ENCODE measurements around the gene TMEM80.
A peak's percentile ranks its signal among the peaks of the same experiment; 100 is the strongest.
"Not testable (repeated sequence)": the region's sequence is repeated elsewhere in the genome, so short reads cannot be mapped to it uniquely, and the experiment has no call there.

TMEM80 gene

DNA sequence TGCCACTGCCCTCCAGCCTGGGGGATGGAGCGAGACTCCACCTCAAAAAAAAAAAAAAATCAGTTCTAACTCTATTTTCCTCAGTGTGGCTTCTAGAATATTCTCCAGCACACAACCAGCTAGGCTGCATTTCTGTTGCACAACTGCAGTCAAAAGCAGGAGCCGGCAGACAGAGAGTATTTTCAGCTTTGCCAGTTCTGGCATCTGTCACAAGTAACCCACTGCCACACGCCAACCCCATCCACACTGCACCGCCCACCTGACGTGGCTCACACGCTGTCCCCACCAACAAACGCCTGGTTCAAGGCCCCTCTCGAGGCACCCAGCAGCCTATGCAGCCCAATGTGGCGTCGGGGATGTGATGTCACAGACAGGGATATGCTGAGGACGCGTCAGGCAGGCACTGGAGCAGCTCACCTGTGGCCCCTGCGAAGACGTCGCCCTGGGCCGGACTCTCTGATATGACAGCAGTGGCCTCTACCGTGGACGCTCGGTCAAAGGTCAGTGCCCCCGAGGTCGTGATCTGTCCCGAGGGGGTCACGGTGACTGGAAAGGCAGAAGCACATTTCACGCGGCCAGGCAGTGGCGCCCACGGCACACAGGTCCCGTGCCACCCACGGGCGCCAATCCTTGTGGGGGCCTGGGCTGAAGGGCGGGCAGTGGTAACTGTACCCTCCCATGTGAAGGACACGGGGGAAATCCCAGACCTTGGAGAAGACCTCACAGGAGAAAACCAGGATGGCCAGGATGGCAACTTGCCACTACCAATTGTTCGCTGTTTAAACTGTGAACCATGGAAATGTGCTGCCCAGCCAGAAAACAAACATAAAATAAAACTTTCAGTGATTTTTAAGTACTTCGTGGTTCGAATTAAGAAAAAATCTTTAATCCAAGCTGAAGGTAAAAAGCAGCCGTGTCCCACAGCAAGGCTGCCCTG lies 16.1 kb upstream of the TMEM80 start:
- no peak for DNase-seq

DNA sequence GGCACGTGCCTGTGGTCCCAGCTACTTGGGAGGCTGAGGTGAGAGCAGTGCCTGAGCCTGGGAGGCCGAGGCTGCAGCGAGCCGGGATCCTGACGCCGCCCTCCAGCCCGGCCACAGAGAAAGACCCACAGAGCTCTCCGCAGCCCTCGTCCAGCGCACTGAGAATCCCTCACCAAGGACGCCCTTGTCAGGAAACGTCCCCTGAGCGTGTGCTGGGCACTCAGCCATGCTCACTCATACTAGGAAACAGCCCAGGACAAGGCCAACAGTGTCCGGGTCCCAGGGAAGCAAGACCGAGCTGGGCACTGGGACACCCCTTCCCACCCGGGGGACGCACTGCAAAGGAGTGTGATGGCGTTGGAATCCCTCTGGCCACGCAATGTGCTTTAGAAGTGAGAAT lies 15.1 kb upstream of the TMEM80 start:
- DNase-seq: no peak

DNA sequence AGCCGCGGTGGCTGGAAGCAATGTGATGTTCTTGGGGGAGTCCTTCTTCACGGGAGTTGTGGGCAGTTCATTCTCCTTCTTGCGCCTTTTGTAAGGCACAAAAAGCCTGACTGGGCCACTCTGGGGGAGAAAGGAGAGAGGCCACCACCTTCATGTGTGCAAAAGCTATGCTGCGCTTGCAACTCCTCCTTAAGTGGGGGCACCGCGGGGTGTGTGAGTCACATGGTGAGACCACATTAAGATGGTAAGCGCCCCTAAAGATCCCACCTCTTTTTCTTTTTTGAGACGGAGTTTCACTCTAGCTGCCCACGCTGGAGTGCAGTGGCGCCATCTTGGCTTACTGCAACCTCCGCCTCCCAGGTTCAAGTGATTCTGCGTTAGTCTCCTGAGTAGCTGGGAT lies 14.6 kb upstream of the TMEM80 start:
- DNase-seq: no peak

DNA sequence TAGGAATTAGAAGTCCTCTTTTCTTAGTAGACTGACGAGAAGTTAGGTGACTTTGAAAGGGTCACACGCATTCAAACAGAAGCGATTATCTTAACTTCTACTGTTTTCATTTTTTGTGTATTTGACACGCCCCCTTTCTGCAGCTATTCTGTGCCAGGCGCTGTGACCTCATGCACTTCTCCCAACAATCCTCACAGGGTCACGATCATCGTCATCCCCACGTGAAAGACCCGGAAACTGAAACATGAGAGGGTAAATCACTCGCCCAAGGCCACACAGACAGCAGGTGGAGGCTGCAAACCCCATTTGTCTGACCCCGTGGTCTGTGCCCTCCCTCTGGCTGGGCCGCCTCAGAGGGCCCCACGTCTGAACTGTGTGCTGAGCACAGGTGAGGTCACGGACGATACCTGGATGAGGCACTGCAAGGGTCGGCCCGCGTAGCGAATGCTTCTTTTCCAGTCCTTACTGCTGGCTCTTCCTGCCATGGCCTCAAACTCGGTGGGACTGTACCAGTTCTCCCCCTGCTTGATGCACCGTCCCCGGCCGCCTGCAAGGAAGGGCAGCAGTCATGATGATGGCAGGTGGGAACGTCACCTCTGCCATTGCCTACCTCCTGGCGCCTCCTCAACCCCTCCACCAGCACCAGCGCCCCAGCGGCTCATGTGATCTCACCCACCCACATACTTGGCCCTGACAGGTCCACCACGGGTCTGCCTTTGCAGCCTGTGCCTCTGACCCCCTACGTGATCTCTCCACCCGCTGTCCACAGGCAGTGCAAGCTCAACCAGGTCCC lies 9.0 kb upstream of the TMEM80 start:
- no peak for DNase-seq

DNA sequence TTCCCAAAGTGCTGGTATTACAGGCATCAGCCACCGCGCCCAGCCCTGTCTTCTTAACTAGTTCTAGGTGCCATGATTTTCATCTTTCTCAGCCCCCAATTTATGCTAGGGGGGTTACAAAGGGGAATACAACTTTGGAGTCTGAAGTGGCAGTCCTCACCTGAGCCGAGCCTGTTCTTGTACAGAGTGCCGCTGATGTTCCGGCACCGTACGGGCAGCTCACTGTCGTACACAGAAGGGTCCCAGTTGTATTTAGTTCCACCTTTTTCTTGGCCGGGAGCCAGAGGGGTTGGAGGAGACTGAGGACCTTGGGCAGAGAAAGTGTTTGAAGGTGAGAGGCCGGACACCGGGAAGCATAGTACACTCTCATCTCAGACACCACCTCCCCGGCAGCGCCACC lies 7.9 kb upstream of the TMEM80 start:
- no peak for DNase-seq

DNA sequence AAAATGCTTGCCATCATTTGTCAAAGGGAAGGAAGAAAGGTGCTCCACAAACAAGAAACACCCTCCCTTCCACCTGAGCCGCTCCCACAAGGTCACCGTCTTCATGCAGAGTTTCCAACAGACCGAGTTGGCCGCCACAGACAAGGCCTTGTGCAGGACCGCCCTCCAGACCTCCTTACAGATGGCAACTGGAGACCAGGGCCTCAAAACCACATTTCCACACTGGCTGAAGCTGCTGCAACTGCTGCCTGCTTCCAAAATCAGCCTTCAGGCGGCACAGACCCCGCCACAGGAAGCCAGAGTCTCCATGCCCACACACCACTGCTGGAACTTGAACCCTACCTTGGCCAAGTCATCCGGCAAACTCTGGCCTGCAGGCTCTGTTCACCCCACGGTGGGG lies 6.9 kb upstream of the TMEM80 start:
- DNase-seq: no peak

DNA sequence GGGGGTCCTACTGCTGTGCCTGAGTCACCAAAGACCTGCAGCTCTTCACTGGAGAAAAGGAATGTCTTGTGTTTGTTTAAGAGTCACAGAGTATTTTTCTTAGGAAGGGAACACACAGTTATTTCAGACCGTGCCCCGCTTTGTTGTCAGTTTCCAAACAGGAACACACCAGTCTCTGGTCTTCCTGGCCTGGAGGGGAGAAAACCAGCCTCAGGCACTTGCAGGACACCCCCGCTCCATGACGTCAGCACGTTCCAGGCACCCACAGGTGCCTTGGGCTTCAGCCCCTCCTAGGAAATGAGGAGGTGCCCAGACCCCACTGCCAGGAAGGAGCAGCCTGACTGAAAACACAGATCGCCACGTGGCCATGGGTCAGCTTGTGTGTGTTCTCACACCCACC lies 6.0 kb upstream of the TMEM80 start:
- no peak for DNase-seq

GRCh38 chr11:690244-690643 lies 5.4 kb upstream of the TMEM80 start:
- not testable (repeated sequence) for DNase-seq

GRCh38 chr11:690738-691633 lies 4.6 kb upstream of the TMEM80 start:
- DNase-seq: peak; percentile 30

- DNase-seq: no peak
These were observed 3.7 kb upstream of the TMEM80 start for GRCh38 chr11:691710-692590.

- peak; percentile 92 for DNase-seq
These were observed 2.7 kb upstream of the TMEM80 start for GRCh38 chr11:692824-693414.

- no peak for DNase-seq
These were observed 2.2 kb upstream of the TMEM80 start for GRCh38 chr11:693415-693831.

DNA sequence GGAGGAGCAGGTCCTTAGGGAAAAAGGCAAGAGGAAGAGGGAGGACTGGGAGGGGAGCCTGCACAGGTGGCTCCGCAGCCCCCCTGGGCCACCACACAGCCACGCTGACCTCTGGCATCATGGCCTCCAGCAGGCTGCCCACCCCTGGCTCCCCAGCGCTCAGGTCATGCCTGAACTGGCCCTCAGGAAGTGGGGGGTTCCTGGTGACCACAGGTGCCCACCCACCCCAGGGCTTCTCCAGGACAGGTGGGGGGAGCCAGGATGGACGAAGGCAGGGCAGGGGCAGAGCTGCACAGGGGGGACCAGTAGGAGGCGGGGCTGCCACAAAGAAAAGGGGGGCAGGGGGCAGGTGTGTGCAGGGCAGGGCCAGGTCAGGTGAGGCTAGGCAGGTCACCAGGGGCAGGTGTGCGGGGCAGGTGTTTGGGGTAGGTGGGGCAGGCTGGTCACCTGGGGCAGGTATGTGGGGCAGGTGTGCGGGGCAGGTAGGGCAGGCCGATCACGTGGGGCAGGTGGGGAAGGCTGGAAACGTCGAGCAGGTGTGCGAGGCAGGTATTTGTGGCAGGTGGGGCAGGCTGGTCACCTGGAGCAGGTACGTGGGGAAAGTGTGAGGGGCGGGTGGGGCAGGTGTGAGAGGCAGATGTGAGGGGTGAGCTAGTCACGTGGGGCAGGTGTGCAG lies 1.6 kb upstream of the TMEM80 start:
- DNase-seq: no peak

- peak; percentile 99 for DNase-seq
These were observed 891 bp upstream of the TMEM80 start, which contains the start of gene DEAF1 for GRCh38 chr11:694563-695287. TSS of gene DEAF1 (minus strand) at chr11:695222. CDS start at chr11:695047, 175 bp downstream.

GRCh38 chr11:695288-695537 lies 403 bp upstream of the TMEM80 start:
- DNase-seq: no peak

GRCh38 chr11:696955-697491 lies 1.4 kb downstream of the TMEM80 start:
- DNase-seq: no peak

DNA sequence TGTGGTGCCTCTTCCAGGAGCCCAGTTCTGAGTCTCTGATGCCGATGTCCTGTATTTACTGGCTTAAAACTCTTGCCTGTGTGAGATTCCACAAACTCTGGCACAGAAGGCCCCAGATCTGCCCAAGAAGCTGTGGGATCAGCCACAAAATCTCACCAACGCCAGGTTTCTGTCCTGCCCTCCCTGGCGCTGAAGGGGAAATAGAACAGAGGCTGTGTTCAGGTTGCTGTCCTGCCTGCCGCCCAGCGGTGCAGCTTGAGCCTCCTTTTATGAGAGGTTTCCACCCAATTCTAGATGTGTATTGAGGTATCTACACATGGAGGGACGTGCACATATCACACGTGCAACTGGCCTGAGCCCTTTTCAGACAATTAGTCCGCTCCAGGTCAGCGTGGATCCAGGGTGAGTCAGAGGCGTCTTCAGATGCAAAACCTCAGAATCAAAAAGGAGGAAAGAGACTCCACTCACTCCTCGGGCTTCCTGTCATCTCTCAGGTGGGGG lies 2.2 kb downstream of the TMEM80 start:
- no peak for DNase-seq

GRCh38 chr11:698493-699115 lies 3.0 kb downstream of the TMEM80 start:
- no peak for DNase-seq

GRCh38 chr11:699116-699508 lies 3.5 kb downstream of the TMEM80 start:
- DNase-seq: no peak

Data from central memory CD4-positive, alpha-beta T cell (primary cell).